ENCODE results near the gene GALNT17. TPM values are rescaled to one million over a fixed set of nuclear protein-coding genes. Genes with fewer than 3 reads are reported as not detected.

Gene GALNT17
- polyA plus RNA-seq, 1 donor from 2014 or later: 15.7 TPM

GRCh38 chr7:71221549-71221948 is 89.6 kb downstream of the GALNT17 start:
- H3F3A ChIP-seq (ENCODE audit: insufficient read depth, low read length, poor library complexity, severe bottlenecking): no peaks in the 10 kb centered on the region
- TF ChIP-seq POLR2AphosphoS5 (IDR thresholded peaks at IDR 0.05): no peak
- TF ChIP-seq EP300 (conservative IDR thresholded peaks at IDR 0.05; ENCODE audit: poor library complexity, severe bottlenecking): no peak
- no peak for TF ChIP-seq REST (IDR thresholded peaks at IDR 0.05; ENCODE audit: borderline replicate concordance)
- TF ChIP-seq EZH2 (IDR thresholded peaks at IDR 0.05; ENCODE audit: borderline replicate concordance, insufficient read depth, low read length, poor library complexity, severe bottlenecking): no peak
- no peak for TF ChIP-seq TAF1 (IDR thresholded peaks at IDR 0.05; ENCODE audit: low read depth)
- TF ChIP-seq SMC3 (conservative IDR thresholded peaks at IDR 0.05; ENCODE audit: poor library complexity): no peak
- TF ChIP-seq RAD21 (conservative IDR thresholded peaks at IDR 0.05): no peak
- no peaks in the 10 kb centered on the region for H3K36me3 ChIP-seq (ENCODE audit: insufficient read depth, low read length)
- H3K27me3 ChIP-seq (ENCODE audit: insufficient read depth, low read depth, low read length): no peaks in the 10 kb centered on the region
- no peak overlapping the region for H3K9ac ChIP-seq (ENCODE audit: low read length)
- no peaks in the 10 kb centered on the region for H3K79me2 ChIP-seq (replicated peaks; ENCODE audit: insufficient read depth, low read length)
- H3K4me2 ChIP-seq (ENCODE audit: low read length): no peak overlapping the region
- no peak overlapping the region for H3K27ac ChIP-seq (ENCODE audit: low read length)
- H4K20me1 ChIP-seq (ENCODE audit: insufficient read depth): no peaks in the 10 kb centered on the region
- peaks cover 6% of the 10 kb centered on the region for H3K9me3 ChIP-seq (ENCODE audit: low read length)
- H3K4me3 ChIP-seq (ENCODE audit: low read length): no peak overlapping the region
- no peaks in the 10 kb centered on the region for H3K9me2 ChIP-seq (ENCODE audit: insufficient read depth, low read length)
- H2AFZ ChIP-seq (ENCODE audit: low read depth, low read length): no peak overlapping the region

- TF ChIP-seq EZH2 (IDR thresholded peaks at IDR 0.05; ENCODE audit: borderline replicate concordance, insufficient read depth, low read length, poor library complexity, severe bottlenecking) (no peak), TAF1 (IDR thresholded peaks at IDR 0.05; ENCODE audit: low read depth) (no peak), RAD21 (conservative IDR thresholded peaks at IDR 0.05) (no peak), MXI1 (conservative IDR thresholded peaks at IDR 0.05; ENCODE audit: poor library complexity, severe bottlenecking) (no peak), CTCF (IDR thresholded peaks at IDR 0.05; ENCODE audit: poor library complexity, severe bottlenecking) (no peak), SMC3 (conservative IDR thresholded peaks at IDR 0.05; ENCODE audit: poor library complexity) (no peak), REST (IDR thresholded peaks at IDR 0.05; ENCODE audit: borderline replicate concordance) (no peak), POLR2AphosphoS5 (IDR thresholded peaks at IDR 0.05) (no peak), EP300 (conservative IDR thresholded peaks at IDR 0.05; ENCODE audit: poor library complexity, severe bottlenecking) (no peak)
- H3K36me3 ChIP-seq (ENCODE audit: insufficient read depth, low read length): no peaks in the 10 kb centered on the region
Observed at GRCh38 chr7:71227126-71227525, 95.2 kb downstream of the GALNT17 start.

More at GRCh38 chr7:71227126-71227525, 95.2 kb downstream of the GALNT17 start:
- Histone ChIP-seq H3K27ac (ENCODE audit: low read length) (no peak overlapping the region), H3K27me3 (ENCODE audit: insufficient read depth, low read depth, low read length) (no peaks in the 10 kb centered on the region), H3K9ac (ENCODE audit: low read length) (no peak overlapping the region), H4K20me1 (ENCODE audit: insufficient read depth) (no peaks in the 10 kb centered on the region), H2AFZ (ENCODE audit: low read depth, low read length) (no peak overlapping the region), H3F3A (ENCODE audit: insufficient read depth, low read length, poor library complexity, severe bottlenecking) (no peaks in the 10 kb centered on the region), H3K4me2 (ENCODE audit: low read length) (no peak overlapping the region), H3K79me2 (replicated peaks; ENCODE audit: insufficient read depth, low read length) (no peaks in the 10 kb centered on the region), H3K9me3 (ENCODE audit: low read length) (no peaks in the 10 kb centered on the region), H3K9me2 (ENCODE audit: insufficient read depth, low read length) (no peaks in the 10 kb centered on the region), H3K4me3 (ENCODE audit: low read length) (no peak overlapping the region)

All from neural cell (in vitro differentiated cells).